ENCODE results near the gene SHB. TPM values are rescaled to one million over a fixed set of nuclear protein-coding genes. Genes with fewer than 3 reads are reported as not detected.

The SHB gene
- 56.4 and 77.1 TPM in 2 replicates for total RNA-seq (2014; rRNA removed)
- Bru-seq, nascent RNA, result percentile 80 among the genes with signal in this experiment
- BruChase-seq, experiment 1, labeled RNA remaining after a 6-hour chase, result percentile 98 among the genes with signal in this experiment
- percentile 95 among the genes with signal in this experiment for BruChase-seq, experiment 2, labeled RNA remaining after a 2-hour chase
- long read RNA-seq, transcript SHB-201 (6 exons, 2,783 nt), result major isoform, 77 of 108 reads
- long read RNA-seq, partial matches to known transcripts, result 5 of 108 reads
- long read RNA-seq, other reads (novel, unspliced or antisense), result 26 of 108 reads

DNA sequence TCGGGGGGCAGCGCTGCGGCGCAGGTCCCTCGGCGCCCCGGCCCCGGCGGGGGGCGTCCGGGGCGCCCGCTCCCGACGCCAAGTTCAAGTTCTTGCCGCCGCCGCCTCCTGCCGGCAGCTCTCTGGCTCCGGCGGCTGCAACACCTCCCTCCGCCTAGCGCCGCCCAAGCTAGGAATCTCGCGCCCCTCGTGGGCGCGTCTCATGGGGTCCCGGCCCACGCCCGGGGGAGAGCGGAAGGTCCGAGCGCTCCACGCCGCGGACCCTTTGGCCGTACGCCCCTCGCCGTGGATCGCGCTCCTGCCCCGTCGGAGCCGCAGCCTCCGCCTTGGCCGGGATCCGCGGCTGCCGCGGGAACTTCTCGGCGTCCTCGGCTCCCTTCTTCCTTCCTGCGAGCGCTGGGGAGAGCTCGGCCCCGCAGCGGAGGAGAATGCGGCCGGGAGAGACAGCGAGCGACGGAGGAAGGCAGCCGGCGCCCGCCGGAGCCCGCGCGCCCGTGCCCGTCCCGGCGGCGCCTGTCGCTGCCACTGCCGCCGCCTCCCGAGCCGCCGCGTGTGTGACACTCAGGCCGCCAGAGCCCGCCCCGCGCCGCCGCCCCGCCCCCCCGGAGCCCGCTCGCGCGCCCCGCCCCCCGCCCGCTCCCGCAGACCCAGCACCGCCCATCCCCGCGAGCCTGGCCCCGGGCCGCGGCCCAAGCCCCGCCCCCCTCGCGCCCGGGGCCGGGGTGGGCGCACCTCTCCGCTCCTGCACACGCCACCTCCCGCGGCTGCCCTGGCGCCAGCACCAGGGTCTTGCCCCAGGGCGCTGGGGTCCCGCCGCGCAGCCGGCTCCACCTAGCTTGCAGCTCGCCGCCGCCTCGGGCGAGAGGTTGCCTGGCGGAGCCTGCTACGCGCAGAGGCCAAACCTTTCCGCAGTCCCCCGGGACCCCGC, at the start of gene SHB:
TSS of gene SHB (minus strand) at position 527 of the 928 bp plus-strand sequence. CDS start 582 bp downstream, outside the sequence.
- H3K4me1 ChIP-seq (ENCODE audit: insufficient read depth, low read length), result peaks cover 34% of the 10 kb centered on the region
- no TSS peak for BruUV-seq (replicated peaks)
- peak; percentile 41 for ATAC-seq
- intact Hi-C loops (cut with micrococcal nuclease), result loop anchor here (1.0 to 5.0 kb wide), 4 partner anchors 117 to 294 kb away; no protein-coding TSS in a partner anchor
- H3K36me3 ChIP-seq (ENCODE audit: low read depth, low read length), result peaks cover 9% of the 10 kb centered on the region
- no peaks in the 10 kb centered on the region for H3K9me2 ChIP-seq (replicated peaks; ENCODE audit: low read length)
- H3K27ac ChIP-seq (ENCODE audit: low read length), result peak within 1 kb of the TSS; percentile 77
- H3F3A ChIP-seq (ENCODE audit: low read length, unreplicated experiment), result no peaks in the 10 kb centered on the region
- peaks cover 50% of the 10 kb centered on the region for H3K79me2 ChIP-seq (ENCODE audit: low read length)
- H4K20me1 ChIP-seq (ENCODE audit: low read length), result peaks cover 43% of the 10 kb centered on the region
- no peaks in the 10 kb centered on the region for H3K27me3 ChIP-seq (ENCODE audit: low read length)
- TF ChIP-seq CTCF (conservative IDR thresholded peaks at IDR 0.05; ENCODE audit: low read depth, low read length) (0 out of 2 replicates have a peak, but pooled peaks have one; percentile 17), EZH2phosphoT487 (IDR thresholded peaks at IDR 0.05; ENCODE audit: borderline replicate concordance, low read length) (no peak)
- peak within 1 kb of the TSS; percentile 95 for H3K4me2 ChIP-seq (ENCODE audit: low read length)
- peak within 1 kb of the TSS; percentile 96 for H2AFZ ChIP-seq (ENCODE audit: low read length)
- peak within 1 kb of the TSS; percentile 92 for H3K9ac ChIP-seq (ENCODE audit: low read length)
- no peaks in the 10 kb centered on the region for H3K9me3 ChIP-seq (ENCODE audit: low read length)
- POLR2A ChIA-PET (ENCODE audit: unreplicated experiment), result no interaction called here
- peak within 1 kb of the TSS; percentile 95 for H3K4me3 ChIP-seq (ENCODE audit: low read length)
- CTCF ChIA-PET, result interaction anchor here (0.6 kb wide), 2 partner anchors 38 to 119 kb away, joined by 8 to 9 read pairs; no protein-coding TSS in a partner anchor
- peak; percentile 59 for DNase-seq

DNA sequence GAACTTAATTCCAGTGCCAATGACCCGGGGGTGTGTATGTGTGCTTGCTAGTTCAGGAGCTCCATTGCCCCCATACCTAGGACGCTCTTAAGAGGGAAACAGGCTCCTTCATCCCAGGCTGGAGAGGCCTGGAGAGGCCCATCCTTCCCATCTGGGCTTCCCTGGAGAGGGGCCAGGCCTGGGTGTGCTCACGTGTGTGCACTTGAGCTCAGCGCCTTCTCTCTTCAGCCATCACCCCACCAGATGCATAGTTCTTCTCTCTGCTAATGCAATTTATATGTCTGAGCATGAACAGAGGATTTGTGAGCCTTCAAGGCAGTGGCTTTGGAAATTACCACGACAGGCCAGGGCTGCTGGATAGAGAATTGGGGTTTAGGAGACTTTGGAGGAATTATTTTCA, 48.6 kb upstream of the SHB start:
- no peak overlapping the region for H3K4me2 ChIP-seq (ENCODE audit: low read length)
- intact Hi-C loops (cut with micrococcal nuclease), result no loop called here
- no peaks in the 10 kb centered on the region for H3K36me3 ChIP-seq (ENCODE audit: low read depth, low read length)
- H3K9me2 ChIP-seq (replicated peaks; ENCODE audit: low read length), result no peaks in the 10 kb centered on the region
- no peaks in the 10 kb centered on the region for H3K79me2 ChIP-seq (ENCODE audit: low read length)
- TF ChIP-seq CTCF (conservative IDR thresholded peaks at IDR 0.05; ENCODE audit: low read depth, low read length) (no peak), EZH2phosphoT487 (IDR thresholded peaks at IDR 0.05; ENCODE audit: borderline replicate concordance, low read length) (no peak), EZH2 (IDR thresholded peaks at IDR 0.05; ENCODE audit: low read length, unreplicated experiment) (no peak)
- no peaks in the 10 kb centered on the region for H3F3A ChIP-seq (ENCODE audit: low read length, unreplicated experiment)
- ChIA-PET POLR2A (ENCODE audit: unreplicated experiment) (no interaction called here), CTCF (interaction anchor here (0.6 kb wide), 1 partner anchor 201 kb away, joined by 5 read pairs; no protein-coding TSS in a partner anchor)
- H3K4me1 ChIP-seq (ENCODE audit: insufficient read depth, low read length), result peaks cover 13% of the 10 kb centered on the region
- H3K27ac ChIP-seq (ENCODE audit: low read length), result no peak overlapping the region
- BruUV-seq (replicated peaks), result no TSS peak
- no peaks in the 10 kb centered on the region for H4K20me1 ChIP-seq (ENCODE audit: low read length)
- no peak overlapping the region for H3K9ac ChIP-seq (ENCODE audit: low read length)
- no peak for ATAC-seq
- no peak for DNase-seq
- no peak overlapping the region for H2AFZ ChIP-seq (ENCODE audit: low read length)
- no peaks in the 10 kb centered on the region for H3K9me3 ChIP-seq (ENCODE audit: low read length)
- no peak overlapping the region for H3K4me3 ChIP-seq (ENCODE audit: low read length)
- no peaks in the 10 kb centered on the region for H3K27me3 ChIP-seq (ENCODE audit: low read length)
